WERI-Rb-1 (cell line): ENCODE measurements around the gene HDAC3.

Source experiments
- DNase-seq: peaks from one replicate; pipeline ENCODE4 v3.0.0-alpha.2; 2020
- H3K27ac ChIP-seq: fragments of 250-450 bp; sonication (Bioruptor Pico); 2 replicates; pipeline ENCODE4 v1.5.1; 2020; ENCODE audit warnings: mild to moderate bottlenecking, moderate library complexity
- H3K27me3 ChIP-seq: fragments of 250-450 bp; sonication (Bioruptor Pico); 2 replicates; pipeline ENCODE4 v1.5.1; 2021; ENCODE audit warnings: mild to moderate bottlenecking, low read depth, moderate library complexity; ENCODE audit not compliant: insufficient read depth, severe bottlenecking
- H3K36me3 ChIP-seq: fragments of 250-450 bp; sonication (Bioruptor Pico); 2 replicates; pipeline ENCODE4 v1.5.1; 2020; ENCODE audit warnings: mild to moderate bottlenecking, moderate library complexity
- H3K4me3 ChIP-seq: 2 replicates; pipeline ENCODE4 v1.5.1; 2011; ENCODE audit warnings: low read depth, mild to moderate bottlenecking, control low read depth, low read length
- H3K9me3 ChIP-seq: fragments of 250-450 bp; sonication (Bioruptor Pico); 2 replicates; pipeline ENCODE4 v1.5.1; 2021; ENCODE audit warnings: mild to moderate bottlenecking, moderate library complexity; ENCODE audit not compliant: severe bottlenecking
- TF ChIP-seq, protein P1 (sequence below): IDR thresholded peaks from 2 replicates; pipeline ENCODE4 v1.5.1; 2011; ENCODE audit warnings: low read depth, mild to moderate bottlenecking, control low read depth, inconsistent platforms, low read length

The HDAC3 gene

DNA sequence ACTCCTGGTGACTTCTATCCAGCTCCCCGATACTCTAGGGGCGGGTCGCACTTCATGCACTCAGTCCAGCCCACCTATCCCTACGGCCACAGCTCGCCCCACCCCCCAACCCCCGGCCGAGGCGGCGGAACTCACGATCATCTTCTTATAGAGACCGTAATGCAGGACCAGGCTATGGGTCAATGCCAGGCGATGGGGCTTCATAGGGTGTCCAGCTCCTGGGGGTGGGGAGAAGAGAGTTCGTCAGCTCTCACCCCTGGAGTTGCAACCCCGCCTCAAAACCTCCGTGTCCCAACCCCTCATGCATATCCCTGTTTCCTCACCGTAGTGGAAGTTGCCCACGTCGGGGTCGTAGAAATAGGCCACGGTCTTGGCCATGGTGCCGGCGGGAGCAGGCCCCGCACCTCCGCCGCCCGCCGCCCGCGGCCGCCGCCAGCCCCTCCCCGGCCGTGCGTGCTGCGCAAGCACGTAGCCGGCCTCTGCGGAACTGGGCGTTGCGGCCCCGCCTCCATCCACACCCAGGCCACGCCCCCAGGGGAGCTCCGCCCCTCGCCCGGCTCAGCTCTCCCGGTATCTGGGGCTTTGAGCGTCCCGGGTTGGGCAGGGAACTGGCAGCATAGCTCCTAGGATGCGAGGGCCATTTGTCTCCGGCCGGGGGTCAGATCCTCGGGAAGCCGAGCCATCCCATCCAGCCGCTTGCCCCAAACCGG, at the start of gene HDAC3, which contains the start of gene RELL2:
Gene HDAC3 (minus strand): TSS at position 437 of the 710 bp plus-strand sequence. CDS start 59 bp downstream, at position 378.
Gene RELL2 (plus strand): TSS at position 585 of the 710 bp plus-strand sequence. CDS start 1,229 bp downstream, outside the sequence.
- Histone ChIP-seq H3K36me3 (peaks cover 46% of the 10 kb centered on the region), H3K4me3 (peak within 1 kb of the TSS; percentile 78), H3K27ac (peak within 1 kb of the TSS; percentile 87), H3K9me3 (no peaks in the 10 kb centered on the region), H3K27me3 (no peaks in the 10 kb centered on the region)
- peak; percentile 95 for DNase-seq
- TF ChIP-seq, protein P1, sequence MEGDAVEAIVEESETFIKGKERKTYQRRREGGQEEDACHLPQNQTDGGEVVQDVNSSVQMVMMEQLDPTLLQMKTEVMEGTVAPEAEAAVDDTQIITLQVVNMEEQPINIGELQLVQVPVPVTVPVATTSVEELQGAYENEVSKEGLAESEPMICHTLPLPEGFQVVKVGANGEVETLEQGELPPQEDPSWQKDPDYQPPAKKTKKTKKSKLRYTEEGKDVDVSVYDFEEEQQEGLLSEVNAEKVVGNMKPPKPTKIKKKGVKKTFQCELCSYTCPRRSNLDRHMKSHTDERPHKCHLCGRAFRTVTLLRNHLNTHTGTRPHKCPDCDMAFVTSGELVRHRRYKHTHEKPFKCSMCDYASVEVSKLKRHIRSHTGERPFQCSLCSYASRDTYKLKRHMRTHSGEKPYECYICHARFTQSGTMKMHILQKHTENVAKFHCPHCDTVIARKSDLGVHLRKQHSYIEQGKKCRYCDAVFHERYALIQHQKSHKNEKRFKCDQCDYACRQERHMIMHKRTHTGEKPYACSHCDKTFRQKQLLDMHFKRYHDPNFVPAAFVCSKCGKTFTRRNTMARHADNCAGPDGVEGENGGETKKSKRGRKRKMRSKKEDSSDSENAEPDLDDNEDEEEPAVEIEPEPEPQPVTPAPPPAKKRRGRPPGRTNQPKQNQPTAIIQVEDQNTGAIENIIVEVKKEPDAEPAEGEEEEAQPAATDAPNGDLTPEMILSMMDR, result no peak

DNA sequence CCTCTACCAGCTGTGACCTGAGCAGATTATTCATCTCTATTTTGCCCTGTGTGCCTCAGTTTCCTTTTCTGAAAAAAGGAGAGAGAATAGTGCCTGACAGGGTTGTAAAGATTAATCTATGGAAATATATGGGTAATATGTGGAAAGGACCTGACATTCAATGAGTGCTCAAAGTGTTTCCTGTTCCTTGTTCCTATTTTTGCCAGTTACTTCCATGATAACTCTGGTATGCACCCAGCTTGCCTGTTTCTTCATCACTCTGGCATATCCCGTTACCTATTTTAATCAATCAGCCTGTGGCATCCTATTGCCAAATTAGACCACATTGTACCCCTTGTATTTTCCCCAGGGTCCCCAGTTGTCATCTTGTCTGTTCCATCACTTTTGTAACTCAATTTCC, 48.9 kb upstream of the HDAC3 start:
- Histone ChIP-seq H3K9me3 (no peaks in the 10 kb centered on the region), H3K36me3 (no peaks in the 10 kb centered on the region), H3K27ac (no peak overlapping the region), H3K27me3 (no peaks in the 10 kb centered on the region), H3K4me3 (no peak overlapping the region)
- no peak for DNase-seq
- TF ChIP-seq, protein P1, result no peak

DNA sequence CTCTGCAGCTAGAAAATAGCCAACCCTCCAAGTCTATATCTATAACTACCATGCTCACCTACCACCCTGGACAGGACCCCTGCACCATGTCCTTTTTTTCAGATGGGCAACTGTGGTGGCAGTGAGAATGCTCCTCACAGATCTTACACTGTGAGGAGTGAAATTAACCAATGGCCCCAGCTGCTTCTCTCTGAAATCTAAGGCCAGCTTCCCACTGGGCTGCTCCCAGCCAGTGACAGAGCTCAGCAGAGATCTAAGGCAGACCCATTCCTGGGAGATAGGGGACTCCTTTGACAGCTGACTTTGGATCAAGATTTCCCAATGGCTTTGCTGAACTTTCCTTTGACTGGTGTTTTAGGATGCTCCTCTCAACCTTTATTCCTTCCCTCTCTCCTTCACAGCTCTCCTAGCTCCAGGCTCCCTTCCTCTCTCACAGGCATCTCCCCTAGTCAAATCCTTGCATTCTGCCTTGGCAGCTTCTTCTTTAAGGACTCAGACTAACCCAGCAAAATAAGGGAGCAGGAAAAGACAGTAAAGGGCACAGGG, 47.0 kb upstream of the HDAC3 start:
- TF ChIP-seq, protein P1, result no peak
- no peak overlapping the region for H3K4me3 ChIP-seq
- H3K27ac ChIP-seq, result no peak overlapping the region
- no peaks in the 10 kb centered on the region for H3K9me3 ChIP-seq
- H3K36me3 ChIP-seq, result no peaks in the 10 kb centered on the region
- no peak for DNase-seq
- H3K27me3 ChIP-seq, result no peaks in the 10 kb centered on the region

- TF ChIP-seq, protein P1, result no peak
- peak within 1 kb of the TSS; percentile 49 for H3K27ac ChIP-seq
- peak; percentile 62 for DNase-seq
- no peaks in the 10 kb centered on the region for H3K9me3 ChIP-seq
- H3K36me3 ChIP-seq, result no peaks in the 10 kb centered on the region
- H3K4me3 ChIP-seq, result peak within 1 kb of the TSS; percentile 51
- no peaks in the 10 kb centered on the region for H3K27me3 ChIP-seq
Measured at GRCh38 chr5:141681695-141682641, 45.3 kb upstream of the HDAC3 start, which contains the start of gene ARAP3. Gene ARAP3 (minus strand): TSS chr5:141682230. CDS start chr5:141680486, 1,744 bp downstream.

- TF ChIP-seq, protein P1, result no peak
- H3K27ac ChIP-seq, result peak overlapping the region; percentile 49
- no peaks in the 10 kb centered on the region for H3K9me3 ChIP-seq
- H3K36me3 ChIP-seq, result no peaks in the 10 kb centered on the region
- H3K27me3 ChIP-seq, result no peaks in the 10 kb centered on the region
- DNase-seq, result no peak
- H3K4me3 ChIP-seq, result peak overlapping the region; percentile 51
Measured at GRCh38 chr5:141681295-141681694, 44.6 kb upstream of the HDAC3 start.
